ENCODE results near the gene ELANE. TPM values are rescaled to one million over a fixed set of nuclear protein-coding genes. Genes with fewer than 3 reads are reported as not detected.

The ELANE gene
- total and polyA plus RNA-seq, 9 of the 15 experiments (the other 6 are each of a cell fraction or from before 2014, with no cell fraction given): not detected

GRCh38 chr19:868458-869244 lies 16.5 kb downstream of the ELANE start:
- POLR2A ChIA-PET: no interaction called here
- Histone ChIP-seq H3K36me3 (ENCODE audit: control insufficient read depth, insufficient read depth, low read length) (peaks cover 71% of the 10 kb centered on the region; the same call in 2 of the 3 replicates), H3K9me1 (ENCODE audit: control insufficient read depth, insufficient read depth, low read length) (no peaks in the 10 kb centered on the region), H2AFZ (ENCODE audit: low read depth, low read length) (no peak overlapping the region), H3K9ac (ENCODE audit: insufficient read depth in 1 of 2, low read depth in 2 of 2, low read length in 2 of 2) (peak overlapping the region in 1 of 2 experiments; percentile 64; a peak in 2 of 4 replicates), H3K27me3 (ENCODE audit: control insufficient read depth in 2 of 2, insufficient read depth in 2 of 2, low read length in 2 of 2) (no peaks in the 10 kb centered on the region), H3K79me2 (ENCODE audit: control insufficient read depth, insufficient read depth, low read length) (peaks cover 4% of the 10 kb centered on the region; the same call in 2 of the 3 replicates), H3K4me1 (replicated peaks in 1 of 2; ENCODE audit: control insufficient read depth in 2 of 2, insufficient read depth in 2 of 2, low read length in 2 of 2) (peaks cover 21 to 76% of the 10 kb centered on the region in 2 experiments), H3K4me2 (ENCODE audit: insufficient read depth, low read length) (no peak overlapping the region), H3K4me3 (no peak overlapping the region), H4K20me1 (replicated peaks; ENCODE audit: control insufficient read depth, insufficient read depth, low read length) (no peaks in the 10 kb centered on the region; the same call in 1 of the 2 replicates), H3K9me3 (replicated peaks; ENCODE audit: control insufficient read depth, insufficient read depth, low read depth, low read length) (no peaks in the 10 kb centered on the region), H3K27ac (ENCODE audit: extremely low read depth, low read depth, low read length) (peak overlapping the region; percentile 40; the same call in 1 of the 3 replicates)
- FAIRE-seq: no peak
- 93% methylated on average over 22 of the region's 34 CpGs for WGBS (ENCODE audit: insufficient coverage, low coverage, missing lambda C conversion rate)
- no TSS peak for BruUV-seq (replicated peaks)
- in situ Hi-C loops (cut with MboI): no loop called here
- intact Hi-C loops (cut with micrococcal nuclease): no loop called here
- no peak for DNase-seq (ENCODE audit: extremely low read depth in 1 of 4, low spot score in 3 of 4)
- CTCF ChIA-PET (ENCODE audit: low intra/inter-chr PET ratio): no interaction called here
- ATAC-seq: no peak
- TF ChIP-seq ZNF644 (tag; IDR thresholded peaks at IDR 0.05; ENCODE audit: low read depth) (no peak), RBFOX2 (IDR thresholded peaks at IDR 0.05; ENCODE audit: low read depth, low read length) (peak; percentile 68), CCNT2 (IDR thresholded peaks at IDR 0.05; ENCODE audit: borderline replicate concordance, extremely low read depth, insufficient read length, low read depth, low read length) (peak; percentile 19), SOX6 (IDR thresholded peaks at IDR 0.05) (no peak), FIP1L1 (IDR thresholded peaks at IDR 0.05; ENCODE audit: low read depth, low read length, poor library complexity, severe bottlenecking) (peak; percentile 24), E2F3 (CRISPR knock-in tag; IDR thresholded peaks at IDR 0.05) (0 out of 2 replicates have a peak, but pooled peaks have one; percentile 27), DMBX1 (CRISPR knock-in tag; IDR thresholded peaks at IDR 0.05; ENCODE audit: borderline replicate concordance) (no peak), ZNF717 (CRISPR knock-in tag; IDR thresholded peaks at IDR 0.05) (0 out of 2 replicates have a peak, but pooled peaks have one; percentile 70), ZBTB33 (CRISPR knock-in tag; IDR thresholded peaks at IDR 0.05) (peak; percentile 64), SUPT5H (IDR thresholded peaks at IDR 0.05) (peak; percentile 69), PTBP1 (IDR thresholded peaks at IDR 0.05; ENCODE audit: low read depth, low read length) (0 out of 2 replicates have a peak, but pooled peaks have one; percentile 39), POLR2A (conservative IDR thresholded peaks at IDR 0.05) (peak; percentile 67), ERF (CRISPR knock-in tag; IDR thresholded peaks at IDR 0.05) (peak; percentile 51; the same call in 1 of the 2 replicates), FOXA3 (CRISPR knock-in tag; conservative IDR thresholded peaks at IDR 0.05 in 1 of 2, IDR thresholded peaks at IDR 0.05 in 1 of 2) (0 out of 4 replicates have a peak, but pooled peaks of 1 of the 2 experiments have one; percentile 20), HDGF (IDR thresholded peaks at IDR 0.05) (no peak), TFAP4 (CRISPR knock-in tag; IDR thresholded peaks at IDR 0.05; ENCODE audit: borderline replicate concordance) (peak; percentile 35; the same call in 1 of the 2 replicates), PRPF4 (IDR thresholded peaks at IDR 0.05; ENCODE audit: insufficient read depth, low read depth, low read length, poor library complexity, severe bottlenecking) (peak; percentile 50), PCBP1 (IDR thresholded peaks at IDR 0.05; ENCODE audit: low read depth, low read length, poor library complexity, severe bottlenecking) (peak; percentile 41), NFXL1 (CRISPR knock-in tag; IDR thresholded peaks at IDR 0.05) (no peak), RBM22 (IDR thresholded peaks at IDR 0.05; ENCODE audit: low read depth, low read length, poor library complexity, severe bottlenecking) (peak; percentile 87)
